Stimulated activated CD8-positive, alpha-beta memory T cell treated with anti-CD3 and anti-CD28 coated beads, Interleukin-15, amount 100 ng/mL, for 24 hours (primary cell): Measurements from ENCODE around the gene RERG.
"Not testable (repeated sequence)": the region's sequence is repeated elsewhere in the genome, so short reads cannot be mapped to it uniquely, and the experiment has no call there.

Experiments used
- DNase-seq: peaks from one replicate; pipeline ENCODE4 v3.0.0-alpha.2; 2020; ENCODE audit warnings: low read depth

RERG gene

DNA sequence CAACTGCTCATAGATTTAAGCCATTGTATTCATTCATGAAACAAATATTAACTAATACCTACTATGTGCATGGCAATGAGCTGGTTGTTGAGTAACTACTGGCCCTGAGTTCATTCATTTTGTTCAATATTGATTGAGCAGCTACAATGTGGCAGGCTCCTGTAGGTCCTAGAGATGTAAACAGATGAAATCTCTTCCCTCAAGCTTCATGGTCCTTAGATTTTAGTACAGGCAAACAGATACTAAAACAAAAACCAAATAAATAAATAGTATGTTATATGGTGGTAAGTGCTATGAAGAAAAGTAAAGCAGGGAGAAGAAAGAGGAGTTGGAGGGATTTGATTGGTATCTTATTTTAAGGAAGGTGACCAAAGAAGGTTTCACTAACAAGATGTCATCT lies 77.8 kb downstream of the RERG start:
- no peak for DNase-seq

DNA sequence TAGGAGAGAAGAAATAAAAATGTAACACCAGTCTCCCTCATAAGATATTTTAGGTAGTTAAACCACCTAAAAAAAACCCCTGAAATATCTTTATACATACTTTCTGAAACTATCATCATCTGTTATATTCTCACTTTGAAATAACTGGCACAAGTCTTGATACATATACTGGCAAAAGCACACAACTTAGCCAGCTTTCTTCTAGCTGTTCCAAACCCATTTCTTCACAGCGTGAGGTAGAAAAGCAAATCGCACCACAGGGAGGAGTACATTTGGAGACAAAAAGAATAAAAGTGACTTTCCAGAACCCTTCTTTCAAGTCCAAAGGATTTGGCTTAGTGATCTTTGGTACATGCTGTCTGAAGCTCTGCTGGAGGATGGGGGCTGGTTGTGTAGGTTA lies 78.5 kb downstream of the RERG start:
- DNase-seq, result no peak

DNA sequence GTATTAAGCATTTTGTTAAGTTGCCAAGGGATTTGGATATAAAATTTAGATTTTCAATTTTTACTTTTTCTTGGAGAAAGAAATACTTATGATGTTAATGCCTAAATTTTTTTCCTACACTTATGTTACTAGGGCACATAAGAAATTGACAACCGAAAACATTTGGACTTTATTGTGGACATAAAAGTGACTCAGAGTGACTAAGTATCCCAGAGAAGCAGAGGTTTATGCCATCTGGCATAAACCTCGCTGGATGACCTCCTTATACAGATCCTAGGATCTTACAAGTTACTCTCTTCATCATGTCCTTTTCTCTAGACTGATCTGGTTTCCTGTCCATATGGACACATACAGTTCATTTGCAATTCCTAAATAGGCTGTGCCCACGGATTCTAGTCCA lies 89.8 kb downstream of the RERG start:
- DNase-seq, result no peak

DNA sequence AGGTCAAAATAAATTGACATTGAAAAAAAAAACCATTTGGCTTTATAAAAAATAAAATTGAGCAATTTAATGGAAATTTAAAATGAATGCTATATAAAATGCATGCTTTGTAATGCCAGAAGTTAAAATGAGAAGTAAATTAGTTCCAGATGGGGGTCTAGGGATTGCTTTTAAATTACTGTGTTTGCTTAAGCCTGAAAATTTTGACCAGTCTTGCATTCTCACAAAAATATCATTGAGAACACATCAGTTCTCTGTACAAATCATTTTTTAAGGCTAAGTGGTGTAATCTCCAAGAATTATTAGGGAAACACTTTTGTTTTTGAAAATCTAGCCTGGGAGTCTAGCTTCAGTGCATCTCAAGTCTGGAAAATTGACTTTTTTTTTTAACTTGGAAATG lies 90.7 kb downstream of the RERG start:
- no peak for DNase-seq

DNA sequence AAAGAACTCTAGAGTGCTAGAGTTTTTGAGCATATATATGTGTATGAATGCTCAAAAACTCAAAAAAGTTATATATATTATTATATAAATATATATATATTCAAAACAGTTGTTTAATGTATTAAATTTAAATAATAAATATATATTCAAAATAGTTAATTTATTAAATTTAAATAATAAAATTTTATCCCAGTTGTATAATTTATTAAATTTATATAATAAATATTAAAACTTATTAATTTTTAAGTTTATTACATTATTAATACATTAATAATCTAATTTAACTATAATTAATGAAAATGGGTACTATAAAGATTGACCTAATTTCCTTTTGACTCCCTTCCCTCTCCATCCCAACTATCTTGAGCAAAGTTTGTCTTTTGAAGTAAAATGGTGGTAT lies 97.8 kb downstream of the RERG start:
- no peak for DNase-seq

DNA sequence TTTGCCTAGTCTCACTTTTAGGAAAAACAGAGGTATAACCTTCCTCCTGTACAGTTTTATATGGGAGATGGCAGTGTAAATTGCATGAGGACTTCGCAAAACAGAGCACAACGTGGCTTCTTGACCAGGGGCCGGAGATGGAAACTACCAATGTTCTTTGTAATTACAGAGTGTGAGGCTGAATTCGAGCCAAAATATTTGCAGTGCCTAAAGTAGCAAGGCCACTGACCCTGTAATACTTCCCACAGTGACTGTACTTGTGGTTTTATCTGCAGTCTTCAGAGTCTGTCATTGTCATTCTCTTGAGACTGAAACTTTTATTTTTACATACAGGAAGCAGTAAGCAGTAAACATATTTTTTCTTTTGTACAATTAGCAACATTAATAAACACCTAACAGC lies 98.9 kb downstream of the RERG start:
- DNase-seq, result no peak

DNA sequence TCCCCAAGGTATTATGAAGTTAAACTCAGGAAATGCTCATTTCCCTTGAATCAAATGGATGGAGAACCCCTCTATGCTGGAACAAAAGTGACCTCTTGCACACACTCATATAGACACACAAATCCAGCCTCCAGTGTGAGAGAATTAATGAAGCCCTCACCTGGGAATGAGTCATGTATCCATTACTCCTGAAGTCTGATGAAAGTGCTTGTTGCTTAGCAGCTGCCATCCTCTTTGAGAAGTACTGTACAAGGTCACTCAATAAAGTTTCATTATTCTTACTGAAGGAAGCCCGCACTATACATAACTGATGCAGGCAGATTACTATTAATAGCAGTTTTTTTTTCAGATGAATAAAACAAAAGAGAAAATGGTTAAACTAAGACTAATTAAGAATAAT lies 102.3 kb downstream of the RERG start:
- no peak for DNase-seq

DNA sequence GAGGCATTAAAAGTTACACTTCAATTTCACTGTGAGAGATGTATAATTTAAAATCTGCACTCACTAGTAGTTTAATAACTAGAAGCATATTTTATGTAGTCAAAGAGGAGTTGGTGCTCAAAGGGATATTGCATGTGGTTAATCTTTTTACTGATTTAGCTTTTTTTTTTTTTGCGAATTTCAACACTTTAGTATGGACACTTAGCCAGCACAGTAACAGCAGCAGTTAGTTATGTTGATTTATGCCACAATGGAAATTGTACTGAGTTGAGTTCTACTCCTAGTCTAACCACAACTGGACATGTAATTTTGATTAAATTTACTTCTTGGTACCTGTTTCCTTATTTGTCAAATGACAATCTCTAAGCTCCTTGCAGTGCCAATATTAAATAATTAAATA lies 104.2 kb downstream of the RERG start:
- DNase-seq, result no peak

DNA sequence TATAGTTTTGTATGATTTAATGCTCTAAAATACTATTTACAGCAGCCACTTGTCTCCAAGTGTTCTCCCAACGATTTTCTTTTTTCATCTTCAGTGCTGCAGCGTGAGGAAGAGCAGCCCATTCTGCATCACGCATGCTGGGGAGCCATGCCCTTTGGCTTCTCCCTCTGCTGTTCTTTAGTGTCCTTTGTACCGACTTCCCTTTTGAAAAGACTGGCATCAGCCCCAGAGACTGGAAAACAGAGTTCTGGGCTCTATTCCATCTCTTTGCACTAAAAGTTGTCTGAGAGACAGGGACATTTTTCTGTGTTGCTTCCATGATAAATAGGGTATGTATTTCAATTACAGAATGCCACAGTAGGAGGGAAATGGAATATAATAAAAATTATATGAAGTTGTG lies 105.1 kb downstream of the RERG start:
- DNase-seq, result no peak

DNA sequence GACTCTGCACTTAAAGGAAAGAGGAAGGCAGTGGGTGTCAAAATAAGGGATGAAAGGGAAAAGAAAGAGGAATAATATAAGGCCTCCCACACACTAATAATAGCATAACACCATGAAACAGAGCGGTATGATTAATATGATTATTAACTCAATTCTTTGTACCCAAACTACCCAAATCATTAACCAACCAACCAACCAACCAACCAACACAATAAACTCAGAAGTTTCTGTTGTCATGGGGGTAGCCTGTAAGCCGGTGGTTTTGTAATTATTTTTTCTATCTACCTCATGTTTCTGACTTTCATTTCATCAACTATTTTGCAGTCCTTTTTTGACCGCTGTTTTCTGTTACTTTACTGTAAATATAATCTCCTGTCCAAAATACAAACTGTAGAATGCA lies 105.8 kb downstream of the RERG start:
- DNase-seq, result no peak

DNA sequence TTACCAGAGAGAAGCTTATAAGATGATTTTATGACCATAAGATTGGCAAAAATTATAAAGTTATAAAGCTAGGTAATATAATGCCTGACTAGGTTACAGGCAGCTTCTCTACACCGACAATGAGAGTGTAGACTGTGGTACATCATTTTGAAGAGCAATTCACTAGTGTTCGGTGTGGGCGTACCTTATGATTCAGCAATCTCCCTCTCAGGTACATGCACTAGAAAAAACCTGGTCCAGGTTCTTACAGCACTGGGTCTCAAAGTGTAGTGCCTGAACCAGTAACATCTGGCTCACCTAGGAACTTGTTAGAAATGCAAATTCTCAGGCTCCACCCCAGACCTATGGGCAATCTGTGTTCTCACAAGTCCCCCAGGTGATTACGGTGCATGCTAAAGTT lies 106.7 kb downstream of the RERG start:
- no peak for DNase-seq

DNA sequence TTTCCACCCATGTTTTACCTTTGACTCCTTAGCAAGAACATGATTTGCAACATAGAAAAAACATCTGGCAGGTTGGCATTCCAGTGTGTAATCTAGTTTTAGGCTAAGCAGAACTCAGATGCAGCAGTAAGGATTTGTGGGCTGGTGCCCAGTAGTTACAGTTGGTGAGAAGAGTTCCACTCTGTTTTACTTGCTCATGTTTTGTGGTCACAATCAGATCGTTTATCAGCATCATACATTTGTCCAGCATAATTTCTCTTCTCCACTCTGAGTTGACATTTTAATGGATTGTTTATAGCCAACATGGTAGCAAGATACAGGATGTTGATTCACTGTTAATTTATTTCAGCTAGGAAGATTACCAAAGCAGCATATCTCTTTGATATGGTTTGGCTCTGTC lies 128.4 kb downstream of the RERG start:
- DNase-seq, result no peak

DNA sequence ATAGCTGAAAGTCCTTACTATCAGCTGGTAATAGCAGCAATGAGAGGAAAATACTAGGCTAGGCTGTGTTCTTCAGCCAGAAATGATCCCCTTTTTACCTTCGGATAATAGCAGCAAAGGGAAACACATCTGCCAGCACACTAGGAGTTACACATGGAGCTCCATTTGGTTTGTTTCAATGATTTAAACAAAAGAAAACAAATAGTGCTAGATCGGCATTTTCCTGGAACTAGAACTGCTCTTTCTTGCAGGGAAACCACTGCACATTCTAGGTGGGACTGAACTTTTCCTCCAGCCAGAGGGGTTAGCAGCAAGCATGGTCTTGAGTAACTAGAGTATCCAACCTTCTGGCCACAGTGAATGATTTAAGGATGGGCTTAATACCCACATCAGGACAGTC lies 130.8 kb downstream of the RERG start:
- no peak for DNase-seq

DNA sequence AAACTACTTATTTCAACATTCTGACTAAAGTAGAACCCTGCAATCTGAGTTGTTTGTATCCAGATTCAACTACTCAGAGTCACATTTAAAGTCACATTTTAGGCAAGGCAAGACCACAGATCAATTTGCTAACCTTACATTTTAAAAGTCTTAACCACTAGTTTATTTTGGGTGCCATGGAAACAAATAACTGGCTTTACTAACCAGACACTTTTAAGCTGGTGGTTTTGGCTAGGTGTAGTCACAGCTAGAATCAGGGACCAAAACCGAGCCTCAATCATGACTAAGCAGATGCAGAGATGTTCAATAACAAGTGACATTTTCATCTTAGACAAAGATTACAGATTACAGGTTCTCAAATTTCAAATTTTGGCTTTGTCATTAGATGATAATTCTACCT lies 133.1 kb downstream of the RERG start:
- DNase-seq, result no peak

DNA sequence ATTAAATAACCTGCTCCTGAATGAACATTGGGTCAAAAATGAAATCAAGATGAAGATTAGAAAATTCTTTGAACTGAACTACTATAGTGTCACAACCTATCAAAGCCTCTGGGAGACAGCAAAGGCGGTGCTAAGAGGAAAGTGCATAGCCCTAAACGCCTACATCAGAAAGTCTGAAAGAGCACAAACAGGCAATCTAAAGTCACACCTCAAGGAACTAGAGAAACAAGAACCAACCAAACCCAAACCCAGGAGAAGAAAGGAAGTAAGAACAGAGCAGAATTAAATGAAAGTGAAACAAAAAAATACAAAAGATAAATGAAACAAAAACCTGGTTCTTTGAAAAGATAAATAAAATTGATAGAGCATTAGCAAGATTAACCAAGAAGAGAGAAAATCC lies 143.5 kb downstream of the RERG start:
- DNase-seq, result not testable (repeated sequence)

DNA sequence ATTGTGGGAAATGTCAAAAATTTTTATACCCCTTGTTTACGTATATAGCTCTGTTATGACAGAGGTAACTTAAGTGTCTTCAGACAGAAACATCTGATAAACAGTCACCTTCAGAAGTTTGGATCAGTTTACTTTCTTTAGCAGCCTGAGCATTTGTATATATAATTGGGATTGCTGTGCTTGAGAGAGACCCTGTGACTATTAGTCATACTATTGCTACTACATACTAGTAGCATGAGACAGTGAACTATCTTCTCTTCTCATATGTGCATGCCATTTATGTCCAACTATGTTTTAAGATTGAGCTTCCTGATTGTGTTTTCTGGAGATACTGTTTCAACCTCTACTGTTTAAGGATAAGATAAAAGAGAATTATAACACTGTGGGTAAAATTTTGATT lies 146.9 kb downstream of the RERG start:
- no peak for DNase-seq

DNA sequence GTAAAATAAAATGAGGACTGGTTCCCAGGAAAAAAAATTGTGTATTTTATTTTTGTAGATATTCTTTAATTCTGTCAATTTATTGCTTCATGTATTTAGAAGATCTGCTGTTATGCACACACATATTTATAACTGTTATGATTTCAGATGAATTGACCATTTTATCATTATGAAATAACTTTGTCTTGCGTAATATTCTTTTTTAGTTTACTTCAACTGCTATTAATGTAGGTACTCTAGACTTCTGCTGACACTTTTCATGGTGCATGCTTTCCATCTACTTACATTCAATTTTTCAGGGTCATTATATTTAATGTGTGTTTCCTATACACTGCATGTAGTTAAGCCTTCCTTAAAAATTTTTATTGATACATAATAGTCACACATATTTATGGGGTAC lies 162.1 kb downstream of the RERG start:
- DNase-seq, result no peak
